GM06990 (cell line): ENCODE measurements around the gene JAZF1.

ENCODE experiments used
- DNase-seq: peaks from one replicate; pipeline ENCODE4 v3.0.0-alpha.2; 2011; ENCODE audit not compliant: insufficient read length; ENCODE audit errors: extremely low read depth
- H3K27me3 ChIP-seq: replicated peaks from 2 replicates; pipeline ENCODE4 v1.6.0; 2011; ENCODE audit warnings: low read length; ENCODE audit not compliant: control insufficient read depth, insufficient read depth
- H3K36me3 ChIP-seq: 2 replicates; pipeline ENCODE4 v1.5.1; 2011; ENCODE audit warnings: low read length; ENCODE audit not compliant: control insufficient read depth, insufficient read depth
- H3K4me3 ChIP-seq: replicated peaks from 2 replicates; pipeline ENCODE4 v1.5.1; 2011; ENCODE audit warnings: low read depth, mild to moderate bottlenecking, control low read depth, low read length
- TF ChIP-seq, protein P1 (sequence below): IDR thresholded peaks from 2 replicates; pipeline ENCODE4 v1.5.1; 2011; ENCODE audit warnings: low read length, control low read depth, mild to moderate bottlenecking, inconsistent platforms; ENCODE audit not compliant: insufficient read depth, poor library complexity, severe bottlenecking

JAZF1 gene

DNA sequence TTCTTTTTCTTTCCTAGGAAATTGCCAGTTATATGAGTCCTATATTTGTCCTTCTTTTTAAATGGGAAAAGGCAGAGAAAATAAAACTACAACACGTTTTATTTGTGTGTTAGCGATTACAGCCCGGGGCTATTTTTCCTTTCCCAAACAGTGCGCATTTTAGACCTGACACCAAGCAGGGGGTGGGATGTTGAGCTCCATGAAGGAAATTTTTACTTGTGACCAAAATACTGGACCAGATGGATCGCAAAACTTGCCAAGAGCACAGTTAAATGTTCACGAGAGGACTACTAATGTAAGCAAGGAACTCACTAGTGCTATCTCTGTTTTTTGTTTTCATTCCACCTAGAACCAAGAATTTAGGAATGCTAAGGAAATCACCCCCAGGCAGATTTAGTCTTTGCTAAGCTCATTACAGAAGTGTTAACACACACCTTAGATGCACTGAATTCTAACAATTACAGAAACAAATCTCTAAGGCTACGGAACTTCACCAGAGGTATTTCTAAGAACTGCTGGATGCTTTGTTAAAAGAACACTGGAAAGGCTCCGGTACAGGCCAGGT, 114.8 kb downstream of the JAZF1 start:
- no peaks in the 10 kb centered on the region for H3K36me3 ChIP-seq
- peaks cover 1% of the 10 kb centered on the region for H3K27me3 ChIP-seq
- TF ChIP-seq, protein P1, sequence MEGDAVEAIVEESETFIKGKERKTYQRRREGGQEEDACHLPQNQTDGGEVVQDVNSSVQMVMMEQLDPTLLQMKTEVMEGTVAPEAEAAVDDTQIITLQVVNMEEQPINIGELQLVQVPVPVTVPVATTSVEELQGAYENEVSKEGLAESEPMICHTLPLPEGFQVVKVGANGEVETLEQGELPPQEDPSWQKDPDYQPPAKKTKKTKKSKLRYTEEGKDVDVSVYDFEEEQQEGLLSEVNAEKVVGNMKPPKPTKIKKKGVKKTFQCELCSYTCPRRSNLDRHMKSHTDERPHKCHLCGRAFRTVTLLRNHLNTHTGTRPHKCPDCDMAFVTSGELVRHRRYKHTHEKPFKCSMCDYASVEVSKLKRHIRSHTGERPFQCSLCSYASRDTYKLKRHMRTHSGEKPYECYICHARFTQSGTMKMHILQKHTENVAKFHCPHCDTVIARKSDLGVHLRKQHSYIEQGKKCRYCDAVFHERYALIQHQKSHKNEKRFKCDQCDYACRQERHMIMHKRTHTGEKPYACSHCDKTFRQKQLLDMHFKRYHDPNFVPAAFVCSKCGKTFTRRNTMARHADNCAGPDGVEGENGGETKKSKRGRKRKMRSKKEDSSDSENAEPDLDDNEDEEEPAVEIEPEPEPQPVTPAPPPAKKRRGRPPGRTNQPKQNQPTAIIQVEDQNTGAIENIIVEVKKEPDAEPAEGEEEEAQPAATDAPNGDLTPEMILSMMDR = no peak
- no peak for DNase-seq
- no peak overlapping the region for H3K4me3 ChIP-seq

DNA sequence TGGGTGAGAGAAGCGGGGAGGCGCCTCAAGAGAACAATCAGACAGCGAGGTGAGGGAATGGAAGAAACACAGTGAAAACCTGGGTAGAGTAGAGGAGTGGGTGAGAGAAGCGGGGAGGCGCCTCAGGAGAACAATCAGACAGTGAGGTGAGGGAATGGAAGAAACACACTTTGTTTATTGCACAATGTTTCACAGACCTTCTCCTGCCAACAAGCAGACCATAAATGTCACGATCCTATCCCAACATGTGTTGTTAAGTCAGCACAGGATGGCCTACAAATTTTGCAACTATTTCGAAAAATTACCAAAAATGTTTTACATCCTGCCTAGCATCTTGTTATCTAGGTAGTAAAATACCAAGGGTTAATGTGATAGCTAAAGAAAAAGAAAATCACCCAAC, 115.3 kb downstream of the JAZF1 start:
- Histone ChIP-seq H3K4me3 (no peak overlapping the region), H3K27me3 (peaks cover 1% of the 10 kb centered on the region), H3K36me3 (no peaks in the 10 kb centered on the region)
- TF ChIP-seq, protein P1 = no peak
- no peak for DNase-seq

DNA sequence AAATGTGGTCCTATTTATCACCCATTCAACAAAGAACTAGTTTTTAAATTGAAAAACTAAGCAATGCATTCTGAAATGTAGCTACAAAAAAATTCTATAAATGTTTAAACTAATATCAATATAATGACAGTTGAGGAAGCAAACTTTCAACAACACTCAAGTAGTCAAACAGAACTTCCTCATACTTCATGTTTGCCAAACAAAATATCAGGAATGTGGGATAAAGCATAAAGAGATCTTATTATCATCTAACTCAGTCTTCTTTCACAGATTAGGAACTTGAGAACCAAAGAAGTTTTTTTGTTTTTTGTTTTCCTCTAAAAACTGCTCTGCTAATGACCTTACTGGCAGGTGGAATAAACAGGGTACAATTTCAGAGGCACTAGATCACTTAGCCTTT, 116.2 kb downstream of the JAZF1 start:
- TF ChIP-seq, protein P1 = no peak

DNA sequence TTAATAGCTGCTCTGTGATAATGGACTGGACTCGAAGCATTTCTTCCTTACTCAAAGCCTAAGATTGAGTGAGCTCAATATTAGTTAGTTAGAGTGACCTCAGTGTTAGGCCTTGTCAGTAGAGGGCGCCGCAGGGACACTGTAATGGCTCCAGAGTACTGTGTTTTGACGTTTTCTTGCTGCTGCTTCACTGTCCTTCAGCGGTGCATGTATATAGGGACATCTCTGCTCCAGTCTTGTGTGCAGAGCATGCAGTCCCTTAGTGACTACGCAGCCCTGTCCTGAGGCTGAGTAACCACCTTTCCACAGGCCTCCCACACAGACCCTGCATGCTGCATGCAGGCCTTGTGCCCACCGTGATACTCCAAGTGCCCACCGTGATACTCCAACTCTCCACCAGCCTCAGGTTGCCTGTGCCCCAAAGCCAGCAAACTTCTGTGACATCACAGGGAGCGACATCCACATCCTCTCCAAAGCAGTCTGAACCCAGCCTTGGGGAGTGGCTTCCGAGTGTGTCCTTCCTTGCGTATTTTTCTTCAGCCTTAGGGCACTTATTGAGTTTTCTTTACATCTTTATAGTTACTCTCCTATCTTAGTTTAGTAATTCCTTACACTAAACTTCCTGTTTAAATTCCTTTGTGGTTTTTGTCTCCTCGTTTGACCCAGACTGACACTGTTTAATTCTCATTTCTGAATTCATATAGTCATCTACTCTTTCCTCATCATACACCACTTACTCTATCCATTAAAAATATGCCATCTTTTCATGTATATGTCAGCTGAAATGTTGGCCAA, 118.2 kb downstream of the JAZF1 start:
- DNase-seq = peak; percentile 4
- TF ChIP-seq, protein P1 = peak; percentile 82

More for the DNA sequence above, 116.2 kb downstream of the JAZF1 start:
- H3K4me3 ChIP-seq = no peak overlapping the region
- DNase-seq = no peak
- H3K27me3 ChIP-seq = peaks cover 1% of the 10 kb centered on the region
- H3K36me3 ChIP-seq = no peaks in the 10 kb centered on the region

DNA sequence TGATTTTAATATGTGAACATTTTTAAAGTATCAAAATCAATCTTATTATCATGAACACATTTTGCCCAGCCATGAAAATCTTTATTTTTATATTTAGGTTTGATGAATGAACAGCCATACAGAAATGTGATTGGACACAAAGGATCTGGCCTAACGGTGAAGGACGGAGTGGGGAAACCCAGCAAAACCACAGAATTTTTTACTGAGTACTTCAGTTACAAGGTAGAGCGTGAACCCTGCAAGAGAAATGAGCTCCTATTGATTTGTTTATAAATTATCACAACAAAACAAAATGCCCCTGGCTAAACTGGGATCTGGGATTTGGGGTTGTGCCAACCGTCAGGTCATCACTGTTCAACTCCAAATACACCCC, 118.8 kb downstream of the JAZF1 start:
- Histone ChIP-seq H3K4me3 (no peak overlapping the region), H3K27me3 (no peaks in the 10 kb centered on the region), H3K36me3 (no peaks in the 10 kb centered on the region)
- TF ChIP-seq, protein P1 = no peak
- no peak for DNase-seq

More for the DNA sequence above, 118.2 kb downstream of the JAZF1 start:
- Histone ChIP-seq H3K36me3 (no peaks in the 10 kb centered on the region), H3K27me3 (no peaks in the 10 kb centered on the region), H3K4me3 (no peak overlapping the region)
